Prostate gland (tissue), 2 donors: ENCODE data around the gene CAPN3.

Source experiments
- CTCF ChIP-seq, 4 experiments: fragments of 200-600 bp in 2 of 4; fragments of 450-650 bp in 2 of 4; sonication (generic) in 2 of 4; IDR thresholded peaks; 1 replicate in 3 of 4; 2 replicates in 1 of 4; pipeline ENCODE4 v1.5.1; 2016 to 2019; ENCODE audit warnings: antibody characterized with exemption in 4 of 4, mild to moderate bottlenecking in 2 of 4, moderate library complexity in 2 of 4
- POLR2A ChIP-seq: fragments of 450-650 bp; IDR thresholded peaks from one replicate; pipeline ENCODE4 v1.6.1; 2016; ENCODE audit warnings: antibody characterized with exemption, mild to moderate bottlenecking
- POLR2AphosphoS5 ChIP-seq: sonication (generic); formaldehyde crosslinking; IDR thresholded peaks from one replicate; pipeline ENCODE4 v1.6.1; 2017; ENCODE audit warnings: antibody characterized with exemption

DNA sequence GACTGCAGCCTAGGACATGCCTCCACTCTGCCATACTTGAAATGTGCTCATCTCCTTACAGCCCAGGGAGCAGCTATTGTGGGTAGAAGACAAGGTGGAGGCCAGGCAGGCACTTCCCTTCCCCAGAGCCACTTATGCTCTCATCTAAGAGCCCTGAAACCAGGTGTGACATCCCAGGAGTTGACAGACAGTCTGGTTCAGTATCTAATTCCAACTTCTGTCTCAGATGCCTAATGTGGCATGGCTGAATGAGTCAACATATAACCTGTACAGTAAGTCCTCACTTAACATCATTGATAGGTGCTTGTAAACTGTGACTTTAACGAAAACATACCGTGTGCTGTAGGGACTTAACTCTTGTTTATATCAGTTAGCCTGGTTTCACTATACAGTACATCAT, 1.2 kb upstream of the CAPN3 start:
- TF ChIP-seq CTCF (IDR thresholded peaks at IDR 0.05) (no peak), POLR2A (no peak), POLR2AphosphoS5 (no peak)
